Stimulated activated CD4-positive, alpha-beta T cell treated with anti-CD3 and anti-CD28 coated beads, Interleukin-1b, Interleukin-23, amount 100 ng/mL, for 48 hours (primary cell): ENCODE measurements around the gene KCNIP1.

Experiments used
- DNase-seq: peaks from one replicate; pipeline ENCODE4 v3.0.0-alpha.2; 2020

KCNIP1 gene

GRCh38 chr5:170571281-170571731, 67.5 kb downstream of the KCNIP1 start:
- DNase-seq, result no peak

- peak; percentile 86 for DNase-seq
Measured at GRCh38 chr5:170571875-170572852, 68.3 kb downstream of the KCNIP1 start.

- DNase-seq, result no peak
Measured at GRCh38 chr5:170573114-170573513, 69.3 kb downstream of the KCNIP1 start.

- no peak for DNase-seq
Measured at GRCh38 chr5:170573660-170574059, 69.8 kb downstream of the KCNIP1 start.

- DNase-seq, result no peak
Measured at GRCh38 chr5:170576602-170577535, 73.0 kb downstream of the KCNIP1 start.

- DNase-seq, result no peak
Measured at GRCh38 chr5:170579601-170580000, 75.8 kb downstream of the KCNIP1 start.

GRCh38 chr5:170581211-170581610, 77.4 kb downstream of the KCNIP1 start:
- DNase-seq, result no peak

- no peak for DNase-seq
Measured at GRCh38 chr5:170582644-170583330, 79.0 kb downstream of the KCNIP1 start.

GRCh38 chr5:170584003-170584402, 80.2 kb downstream of the KCNIP1 start:
- DNase-seq, result no peak

- DNase-seq, result no peak
Measured at GRCh38 chr5:170584450-170585058, 80.7 kb downstream of the KCNIP1 start.

- no peak for DNase-seq
Measured at GRCh38 chr5:170585273-170585948, 81.6 kb downstream of the KCNIP1 start.

GRCh38 chr5:170587808-170588207, 84.0 kb downstream of the KCNIP1 start:
- DNase-seq, result no peak

- no peak for DNase-seq
Measured at GRCh38 chr5:170589643-170590042, 85.8 kb downstream of the KCNIP1 start.

GRCh38 chr5:170590566-170590965, 86.7 kb downstream of the KCNIP1 start:
- no peak for DNase-seq

- no peak for DNase-seq
Measured at GRCh38 chr5:170591054-170591453, 87.2 kb downstream of the KCNIP1 start.

GRCh38 chr5:170596482-170597044, 92.7 kb downstream of the KCNIP1 start:
- DNase-seq, result no peak

- DNase-seq, result peak; percentile 73
Measured at GRCh38 chr5:170597109-170597751, 93.4 kb downstream of the KCNIP1 start.

GRCh38 chr5:170597872-170598271, 94.1 kb downstream of the KCNIP1 start:
- DNase-seq, result no peak

- no peak for DNase-seq
Measured at GRCh38 chr5:170599756-170600155, 95.9 kb downstream of the KCNIP1 start.

GRCh38 chr5:170601619-170602018, 97.8 kb downstream of the KCNIP1 start:
- no peak for DNase-seq

- no peak for DNase-seq
Measured at GRCh38 chr5:170603109-170603508, 99.3 kb downstream of the KCNIP1 start.
